ENCODE measurements around the gene APOL4.

APOL4 gene

DNA sequence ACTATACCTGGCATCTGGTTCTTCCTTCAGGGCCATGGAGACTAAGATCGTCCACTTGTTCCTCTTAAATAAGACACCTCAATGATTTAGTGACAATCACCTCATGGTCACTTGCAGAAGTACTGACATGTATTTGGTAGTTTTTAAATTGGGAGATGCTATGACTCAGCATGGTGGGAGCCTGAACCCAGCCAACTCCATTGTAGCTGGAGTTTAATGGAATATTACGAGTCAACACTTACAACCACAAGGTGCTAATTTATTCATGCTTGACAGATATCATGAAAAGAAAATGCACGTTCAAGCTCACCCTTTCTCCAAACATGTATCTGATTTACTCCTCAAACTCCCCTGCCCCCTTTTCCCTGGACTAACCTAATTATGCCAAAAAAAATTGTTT, 24.4 kb downstream of the APOL4 start:
- no peak overlapping the region for H3K27ac ChIP-seq (replicated peaks; ENCODE audit: low read length)
- no peak overlapping the region for H3K23ac ChIP-seq (ENCODE audit: low read depth, low read length, poor library complexity)

DNA sequence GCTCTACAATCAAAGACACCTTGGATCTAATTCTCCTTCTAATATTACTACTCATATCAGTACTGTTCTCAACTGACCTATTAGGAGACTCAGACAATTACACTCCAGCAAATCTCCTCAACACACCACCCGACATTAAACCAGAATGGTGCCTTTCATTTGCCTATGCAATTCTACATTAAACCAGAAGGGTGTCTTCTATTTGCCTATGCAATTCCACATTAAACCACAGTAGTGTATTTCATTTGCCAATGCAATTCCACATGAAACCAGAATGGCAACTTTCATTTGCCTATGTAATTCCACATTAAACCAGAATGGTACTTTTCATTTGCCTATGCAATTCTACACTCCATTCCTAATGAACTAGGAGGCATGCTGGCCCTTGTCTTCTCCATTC, 25.7 kb downstream of the APOL4 start:
- Histone ChIP-seq H2AK5ac (ENCODE audit: low read depth, low read length) (no peak overlapping the region), H3K9me3 (replicated peaks in 1 of 2; ENCODE audit: control insufficient read depth in 2 of 2, insufficient read depth in 1 of 2, low read depth in 1 of 2, low read length in 2 of 2) (no peaks in the 10 kb centered on the region), H3K4me1 (ENCODE audit: control insufficient read depth in 2 of 2, insufficient read depth in 1 of 2, low read depth in 1 of 2, low read length in 2 of 2) (no peaks in the 10 kb centered on the region), H3K9ac (ENCODE audit: low read depth, low read length, poor library complexity) (no peak overlapping the region), H3K4me2 (ENCODE audit: insufficient read depth, low read length, poor library complexity, severe bottlenecking) (no peak overlapping the region), H3K4me3 (ENCODE audit: low read length in 2 of 2) (no peak overlapping the region), H3K4ac (ENCODE audit: low read length) (no peak overlapping the region), H2BK120ac (ENCODE audit: low read depth, low read length) (no peak overlapping the region), H2BK15ac (ENCODE audit: low read length) (no peak overlapping the region), H3K79me1 (ENCODE audit: low read depth, low read length) (no peaks in the 10 kb centered on the region), H3K27me3 (ENCODE audit: control insufficient read depth in 3 of 3, insufficient read depth in 3 of 3, low read depth in 1 of 3, low read length in 3 of 3) (no peaks in the 10 kb centered on the region), H4K8ac (ENCODE audit: low read depth, low read length) (no peak overlapping the region), H2BK5ac (ENCODE audit: low read length) (no peak overlapping the region), H3K36me3 (replicated peaks in 1 of 2; ENCODE audit: control insufficient read depth in 2 of 2, insufficient read depth in 2 of 2, low read length in 2 of 2) (no peaks in the 10 kb centered on the region), H3K27ac (replicated peaks; ENCODE audit: low read length) (no peak overlapping the region), H3K23ac (ENCODE audit: low read depth, low read length, poor library complexity) (no peak overlapping the region), H2BK12ac (ENCODE audit: low read length) (no peak overlapping the region), H3K14ac (ENCODE audit: low read length) (no peak overlapping the region), H3K18ac (ENCODE audit: low read length) (no peak overlapping the region), H4K91ac (ENCODE audit: low read depth, low read length, poor library complexity) (no peak overlapping the region), H2AFZ (ENCODE audit: low read length) (no peak overlapping the region)
- no peak for DNase-seq (ENCODE audit: low spot score)
- WGBS, 2 donors (ENCODE audit: extremely low coverage in 2 of 2, insufficient read length in 2 of 2, insufficient replicate concordance in 1 of 2) = no CpG with 5 or more reads among the region's 1 CpG

More for the DNA sequence above, 24.4 kb downstream of the APOL4 start:
- H2BK120ac ChIP-seq (ENCODE audit: low read depth, low read length) = no peak overlapping the region
- H3K27me3 ChIP-seq (ENCODE audit: control insufficient read depth in 3 of 3, insufficient read depth in 3 of 3, low read depth in 1 of 3, low read length in 3 of 3) = no peaks in the 10 kb centered on the region
- no peak overlapping the region for H2BK5ac ChIP-seq (ENCODE audit: low read length)
- no peak overlapping the region for H2AK5ac ChIP-seq (ENCODE audit: low read depth, low read length)
- no peak overlapping the region for H3K4ac ChIP-seq (ENCODE audit: low read length)
- H2BK15ac ChIP-seq (ENCODE audit: low read length) = no peak overlapping the region
- H3K4me1 ChIP-seq (ENCODE audit: control insufficient read depth in 2 of 2, insufficient read depth in 1 of 2, low read depth in 1 of 2, low read length in 2 of 2) = no peaks in the 10 kb centered on the region
- no peak overlapping the region for H3K4me2 ChIP-seq (ENCODE audit: insufficient read depth, low read length, poor library complexity, severe bottlenecking)
- no peaks in the 10 kb centered on the region for H3K9me3 ChIP-seq (replicated peaks in 1 of 2; ENCODE audit: control insufficient read depth in 2 of 2, insufficient read depth in 1 of 2, low read depth in 1 of 2, low read length in 2 of 2)
- no peak overlapping the region for H3K18ac ChIP-seq (ENCODE audit: low read length)
- H3K14ac ChIP-seq (ENCODE audit: low read length) = no peak overlapping the region
- H3K79me1 ChIP-seq (ENCODE audit: low read depth, low read length) = no peaks in the 10 kb centered on the region
- H4K8ac ChIP-seq (ENCODE audit: low read depth, low read length) = no peak overlapping the region
- H2BK12ac ChIP-seq (ENCODE audit: low read length) = no peak overlapping the region
- H3K36me3 ChIP-seq (replicated peaks in 1 of 2; ENCODE audit: control insufficient read depth in 2 of 2, insufficient read depth in 2 of 2, low read length in 2 of 2) = no peaks in the 10 kb centered on the region
- no peak overlapping the region for H3K4me3 ChIP-seq (ENCODE audit: low read length in 2 of 2)
- WGBS, 2 donors (ENCODE audit: extremely low coverage in 2 of 2, insufficient read length in 2 of 2, insufficient replicate concordance in 1 of 2) = no CpG with 5 or more reads among the region's 3 CpGs
- no peak overlapping the region for H4K91ac ChIP-seq (ENCODE audit: low read depth, low read length, poor library complexity)
- no peak for DNase-seq (ENCODE audit: low spot score)
- no peak overlapping the region for H2AFZ ChIP-seq (ENCODE audit: low read length)
- H3K9ac ChIP-seq (ENCODE audit: low read depth, low read length, poor library complexity) = no peak overlapping the region

DNA sequence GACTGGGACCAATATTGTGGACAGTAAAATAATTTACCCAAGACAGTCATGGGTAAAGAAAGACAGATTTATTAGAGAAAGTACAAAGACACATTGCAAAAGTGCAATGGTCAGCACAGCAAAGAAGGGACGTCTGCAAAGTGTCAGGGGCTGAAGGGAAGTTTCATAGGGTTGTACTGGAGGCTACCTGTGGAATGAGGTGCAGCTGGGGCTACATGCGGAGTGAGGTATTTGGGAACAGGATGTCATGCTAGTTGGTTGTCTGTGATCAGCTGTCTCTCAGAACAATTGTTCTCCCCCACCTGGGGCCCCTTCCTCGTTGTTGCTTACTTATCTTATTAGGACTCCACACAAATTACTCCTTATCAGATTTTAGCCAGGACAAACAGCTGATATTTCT, 29.7 kb downstream of the APOL4 start:
- H2AFZ ChIP-seq (ENCODE audit: low read length) = no peak overlapping the region
- no peak overlapping the region for H2BK120ac ChIP-seq (ENCODE audit: low read depth, low read length)
- no peak overlapping the region for H3K4me3 ChIP-seq (ENCODE audit: low read length in 2 of 2)
- H3K79me1 ChIP-seq (ENCODE audit: low read depth, low read length) = no peaks in the 10 kb centered on the region
- no peak overlapping the region for H4K8ac ChIP-seq (ENCODE audit: low read depth, low read length)
- WGBS, 2 donors (ENCODE audit: extremely low coverage in 2 of 2, insufficient read length in 2 of 2, insufficient replicate concordance in 1 of 2) = no CpG with 5 or more reads among the region's 3 CpGs
- no peak overlapping the region for H3K4me2 ChIP-seq (ENCODE audit: insufficient read depth, low read length, poor library complexity, severe bottlenecking)
- no peak overlapping the region for H2BK5ac ChIP-seq (ENCODE audit: low read length)
- no peak overlapping the region for H2BK15ac ChIP-seq (ENCODE audit: low read length)
- no peak overlapping the region for H3K9ac ChIP-seq (ENCODE audit: low read depth, low read length, poor library complexity)
- H3K27ac ChIP-seq (replicated peaks; ENCODE audit: low read length) = no peak overlapping the region
- H4K91ac ChIP-seq (ENCODE audit: low read depth, low read length, poor library complexity) = no peak overlapping the region
- H3K18ac ChIP-seq (ENCODE audit: low read length) = no peak overlapping the region
- H3K27me3 ChIP-seq (ENCODE audit: control insufficient read depth in 3 of 3, insufficient read depth in 3 of 3, low read depth in 1 of 3, low read length in 3 of 3) = no peaks in the 10 kb centered on the region
- H3K4me1 ChIP-seq (ENCODE audit: control insufficient read depth in 2 of 2, insufficient read depth in 1 of 2, low read depth in 1 of 2, low read length in 2 of 2) = no peaks in the 10 kb centered on the region
- no peaks in the 10 kb centered on the region for H3K36me3 ChIP-seq (replicated peaks in 1 of 2; ENCODE audit: control insufficient read depth in 2 of 2, insufficient read depth in 2 of 2, low read length in 2 of 2)
- no peak overlapping the region for H2BK12ac ChIP-seq (ENCODE audit: low read length)
- no peak overlapping the region for H2AK5ac ChIP-seq (ENCODE audit: low read depth, low read length)
- H3K9me3 ChIP-seq (replicated peaks in 1 of 2; ENCODE audit: control insufficient read depth in 2 of 2, insufficient read depth in 1 of 2, low read depth in 1 of 2, low read length in 2 of 2) = no peaks in the 10 kb centered on the region
- no peak overlapping the region for H3K14ac ChIP-seq (ENCODE audit: low read length)
- DNase-seq (ENCODE audit: low spot score) = no peak
- H3K23ac ChIP-seq (ENCODE audit: low read depth, low read length, poor library complexity) = no peak overlapping the region
- H3K4ac ChIP-seq (ENCODE audit: low read length) = no peak overlapping the region

DNA sequence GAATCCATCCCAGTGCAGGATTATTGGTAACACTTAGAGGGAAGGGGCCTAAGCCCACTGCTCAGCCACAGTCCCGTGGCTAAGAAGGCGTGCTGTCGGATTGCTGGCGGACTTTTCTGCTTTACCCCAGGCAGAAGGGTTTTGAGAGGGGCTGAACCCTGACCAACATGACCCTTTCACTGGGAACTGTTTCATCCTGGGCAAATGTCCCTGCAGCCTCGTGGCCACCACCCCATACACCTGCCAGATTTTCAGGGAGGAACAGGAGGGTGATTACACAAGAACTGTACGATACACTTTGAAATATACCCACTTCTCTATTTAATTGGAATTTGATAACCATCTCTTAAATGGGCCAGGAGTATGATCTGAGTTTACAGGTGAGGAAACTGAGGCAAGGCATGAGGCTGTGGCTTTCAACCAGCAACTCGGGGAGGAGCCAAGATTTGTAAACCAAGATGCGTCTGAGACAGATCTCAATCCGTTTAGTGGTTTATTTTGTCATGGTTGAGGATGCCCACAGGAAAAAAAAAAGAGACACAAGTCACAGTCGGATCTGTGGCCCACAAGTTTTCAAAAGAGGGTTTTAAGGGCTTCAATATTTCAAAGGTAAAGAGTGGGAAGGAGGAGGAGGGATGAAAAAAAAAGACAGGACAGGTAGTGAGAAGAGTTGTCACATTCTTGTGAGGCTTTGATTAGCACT, 34.9 kb downstream of the APOL4 start:
- Histone ChIP-seq H3K4me2 (ENCODE audit: insufficient read depth, low read length, poor library complexity, severe bottlenecking) (no peak overlapping the region), H2AK5ac (ENCODE audit: low read depth, low read length) (no peak overlapping the region), H4K8ac (ENCODE audit: low read depth, low read length) (no peak overlapping the region), H3K4ac (ENCODE audit: low read length) (no peak overlapping the region), H2BK12ac (ENCODE audit: low read length) (no peak overlapping the region), H2AFZ (ENCODE audit: low read length) (no peak overlapping the region), H3K27ac (replicated peaks; ENCODE audit: low read length) (no peak overlapping the region), H3K36me3 (replicated peaks in 1 of 2; ENCODE audit: control insufficient read depth in 2 of 2, insufficient read depth in 2 of 2, low read length in 2 of 2) (no peaks in the 10 kb centered on the region), H2BK120ac (ENCODE audit: low read depth, low read length) (no peak overlapping the region), H3K14ac (ENCODE audit: low read length) (no peak overlapping the region), H3K9ac (ENCODE audit: low read depth, low read length, poor library complexity) (no peak overlapping the region), H3K27me3 (ENCODE audit: control insufficient read depth in 3 of 3, insufficient read depth in 3 of 3, low read depth in 1 of 3, low read length in 3 of 3) (peaks cover 0 to 35% (median 0%) of the 10 kb centered on the region in 3 experiments), H3K79me1 (ENCODE audit: low read depth, low read length) (no peaks in the 10 kb centered on the region), H3K23ac (ENCODE audit: low read depth, low read length, poor library complexity) (no peak overlapping the region), H4K91ac (ENCODE audit: low read depth, low read length, poor library complexity) (no peak overlapping the region), H3K9me3 (replicated peaks in 1 of 2; ENCODE audit: control insufficient read depth in 2 of 2, insufficient read depth in 1 of 2, low read depth in 1 of 2, low read length in 2 of 2) (no peaks in the 10 kb centered on the region), H3K18ac (ENCODE audit: low read length) (no peak overlapping the region), H2BK15ac (ENCODE audit: low read length) (no peak overlapping the region), H2BK5ac (ENCODE audit: low read length) (no peak overlapping the region), H3K4me1 (ENCODE audit: control insufficient read depth in 2 of 2, insufficient read depth in 1 of 2, low read depth in 1 of 2, low read length in 2 of 2) (no peaks in the 10 kb centered on the region), H3K4me3 (ENCODE audit: low read length in 2 of 2) (no peak overlapping the region)
- no CpG with 5 or more reads among the region's 10 CpGs for WGBS, 2 donors (ENCODE audit: extremely low coverage in 2 of 2, insufficient read length in 2 of 2, insufficient replicate concordance in 1 of 2)
- DNase-seq (ENCODE audit: low spot score) = no peak
